ENCODE data around the gene STK16.
A peak's percentile ranks its signal among the peaks of the same experiment; 100 is the strongest.

Gene STK16

DNA sequence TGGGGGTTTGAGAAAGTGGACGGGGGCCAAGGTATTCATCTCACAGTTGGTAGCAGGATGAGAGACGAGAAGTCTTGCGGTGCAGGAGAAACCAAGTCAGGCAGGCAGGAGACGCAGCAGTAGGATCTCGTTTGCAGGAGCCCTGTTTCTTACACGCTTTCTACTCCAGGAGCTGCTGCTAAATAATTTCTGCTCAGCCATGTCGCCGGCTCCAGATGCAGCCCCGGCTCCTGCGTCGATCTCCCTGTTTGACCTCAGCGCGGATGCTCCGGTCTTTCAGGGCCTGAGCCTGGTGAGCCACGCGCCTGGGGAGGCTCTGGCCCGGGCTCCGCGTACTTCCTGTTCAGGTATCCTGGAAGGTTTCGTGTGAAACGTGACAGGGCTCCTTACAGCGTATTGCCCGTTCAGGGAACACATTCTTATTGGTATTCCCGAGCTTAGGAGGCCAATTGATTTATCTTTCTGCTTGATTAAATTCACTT is 15.2 kb upstream of the STK16 start:
- no peak overlapping the region for H2BK120ac ChIP-seq (ENCODE audit: low read depth, low read length)
- no peak overlapping the region for H2BK15ac ChIP-seq (replicated peaks; ENCODE audit: low read depth)
- no peaks in the 10 kb centered on the region for H3K27me3 ChIP-seq (ENCODE audit: insufficient read depth, low read length, poor library complexity)
- peak overlapping the region; percentile 89 for H3K27ac ChIP-seq (ENCODE audit: low read depth, low read length)
- DNase-seq: peak; percentile 79
- H3K79me2 ChIP-seq (ENCODE audit: control insufficient read depth, insufficient read depth, low read length): peaks cover 6% of the 10 kb centered on the region
- no peak overlapping the region for H4K5ac ChIP-seq (ENCODE audit: low read length)
- H3K4ac ChIP-seq (ENCODE audit: low read depth, low read length): peak overlapping the region; percentile 81
- peak overlapping the region; percentile 88 for H3K9ac ChIP-seq (ENCODE audit: low read length)
- H3K18ac ChIP-seq (ENCODE audit: low read length): peak overlapping the region; percentile 21
- peak overlapping the region; percentile 92 for H3K56ac ChIP-seq (ENCODE audit: low read length)
- no peak overlapping the region for H2AK5ac ChIP-seq (ENCODE audit: low read length)
- H3K4me1 ChIP-seq (ENCODE audit: control insufficient read depth, low read depth, low read length): peaks cover 4% of the 10 kb centered on the region
- peak overlapping the region; percentile 87 for H3K4me3 ChIP-seq (ENCODE audit: low read length)
- WGBS (ENCODE audit: extremely low coverage, insufficient coverage, low lambda C conversion rate): no CpG with 5 or more reads among the region's 24 CpGs
- H2BK5ac ChIP-seq (ENCODE audit: low read length): no peak overlapping the region
- H3K36me3 ChIP-seq (ENCODE audit: control insufficient read depth, insufficient read depth, low read length): peaks cover 4% of the 10 kb centered on the region
- peaks cover 12% of the 10 kb centered on the region for H3K79me1 ChIP-seq (ENCODE audit: low read length)
- no peak overlapping the region for H3K23ac ChIP-seq (ENCODE audit: low read length)
- peak overlapping the region; percentile 72 for H3K4me2 ChIP-seq (ENCODE audit: low read length)
- no peak overlapping the region for H4K8ac ChIP-seq (ENCODE audit: low read depth, low read length)

DNA sequence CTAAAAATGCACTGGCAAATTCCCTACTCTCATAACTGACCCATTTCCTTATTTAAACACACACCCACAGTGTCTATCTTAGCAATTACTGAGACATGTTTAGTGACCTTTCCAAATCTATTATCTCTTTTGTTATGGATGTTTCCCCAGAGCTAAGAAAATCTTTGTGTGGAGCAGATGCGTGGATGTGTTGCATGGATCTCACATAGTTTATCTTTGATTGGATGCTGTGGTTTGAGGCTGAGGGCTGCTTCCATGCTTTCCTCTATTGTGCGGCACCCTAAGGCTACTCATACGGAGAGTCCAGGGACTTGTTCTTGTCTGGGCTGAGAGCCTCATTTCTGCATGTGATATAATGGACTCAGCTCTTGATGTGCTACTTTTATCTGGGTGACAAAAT is 10.9 kb upstream of the STK16 start:
- Histone ChIP-seq H2AK5ac (ENCODE audit: low read length) (no peak overlapping the region), H3K27me3 (ENCODE audit: insufficient read depth, low read length, poor library complexity) (no peaks in the 10 kb centered on the region), H4K5ac (ENCODE audit: low read length) (no peak overlapping the region), H2BK15ac (replicated peaks; ENCODE audit: low read depth) (no peak overlapping the region), H3K18ac (ENCODE audit: low read length) (no peak overlapping the region), H2BK120ac (ENCODE audit: low read depth, low read length) (no peak overlapping the region), H3K79me2 (ENCODE audit: control insufficient read depth, insufficient read depth, low read length) (no peaks in the 10 kb centered on the region), H3K9ac (ENCODE audit: low read length) (no peak overlapping the region), H3K56ac (ENCODE audit: low read length) (no peak overlapping the region), H4K8ac (ENCODE audit: low read depth, low read length) (no peak overlapping the region), H3K4me2 (ENCODE audit: low read length) (no peak overlapping the region), H3K27ac (ENCODE audit: low read depth, low read length) (no peak overlapping the region), H3K23ac (ENCODE audit: low read length) (no peak overlapping the region), H2BK5ac (ENCODE audit: low read length) (no peak overlapping the region), H3K4ac (ENCODE audit: low read depth, low read length) (no peak overlapping the region), H3K4me3 (ENCODE audit: low read length) (no peak overlapping the region), H3K36me3 (ENCODE audit: control insufficient read depth, insufficient read depth, low read length) (peaks cover 14% of the 10 kb centered on the region), H3K79me1 (ENCODE audit: low read length) (peaks cover 2% of the 10 kb centered on the region), H3K4me1 (ENCODE audit: control insufficient read depth, low read depth, low read length) (no peaks in the 10 kb centered on the region)
- DNase-seq: no peak
- no CpG with 5 or more reads among the region's 3 CpGs for WGBS (ENCODE audit: extremely low coverage, insufficient coverage, low lambda C conversion rate)

DNA sequence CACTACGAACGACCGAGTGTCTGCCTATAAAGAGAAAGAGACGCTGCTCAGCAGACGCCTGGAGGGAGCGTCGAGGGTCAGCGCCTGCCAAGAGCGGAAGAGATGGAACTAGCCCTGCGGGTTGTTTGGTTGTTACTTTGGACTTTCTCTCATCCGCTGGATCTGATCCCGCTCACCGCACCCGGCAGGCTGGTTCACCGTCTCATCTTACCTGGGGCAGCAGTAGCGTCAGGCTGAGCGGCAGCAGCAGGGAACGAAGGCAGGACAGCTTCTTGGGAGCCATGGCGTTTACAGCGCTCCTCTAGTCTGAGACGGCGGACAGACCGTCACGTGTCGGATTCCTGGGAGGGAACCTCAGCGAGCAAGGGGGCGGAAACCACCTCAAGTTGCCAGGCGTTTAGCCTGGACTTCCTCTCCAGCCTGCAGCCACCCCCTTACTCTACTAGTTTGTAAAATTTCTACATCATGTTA is 2.0 kb upstream of the STK16 start:
- Histone ChIP-seq H3K4me2 (ENCODE audit: low read length) (no peak overlapping the region), H2BK120ac (ENCODE audit: low read depth, low read length) (no peak overlapping the region), H4K5ac (ENCODE audit: low read length) (no peak overlapping the region), H2AK5ac (ENCODE audit: low read length) (no peak overlapping the region), H3K23ac (ENCODE audit: low read length) (no peak overlapping the region), H3K18ac (ENCODE audit: low read length) (no peak overlapping the region), H3K4ac (ENCODE audit: low read depth, low read length) (no peak overlapping the region), H3K4me1 (ENCODE audit: control insufficient read depth, low read depth, low read length) (peaks cover 2% of the 10 kb centered on the region), H2BK5ac (ENCODE audit: low read length) (no peak overlapping the region), H3K36me3 (ENCODE audit: control insufficient read depth, insufficient read depth, low read length) (no peaks in the 10 kb centered on the region), H2BK15ac (replicated peaks; ENCODE audit: low read depth) (no peak overlapping the region), H3K4me3 (ENCODE audit: low read length) (no peak overlapping the region), H3K27me3 (ENCODE audit: insufficient read depth, low read length, poor library complexity) (no peaks in the 10 kb centered on the region), H3K79me2 (ENCODE audit: control insufficient read depth, insufficient read depth, low read length) (no peaks in the 10 kb centered on the region), H3K79me1 (ENCODE audit: low read length) (peaks cover 7% of the 10 kb centered on the region), H3K56ac (ENCODE audit: low read length) (peak overlapping the region; percentile 1), H4K8ac (ENCODE audit: low read depth, low read length) (no peak overlapping the region), H3K27ac (ENCODE audit: low read depth, low read length) (no peak overlapping the region), H3K9ac (ENCODE audit: low read length) (no peak overlapping the region)
- DNase-seq: no peak
- WGBS (ENCODE audit: extremely low coverage, insufficient coverage, low lambda C conversion rate): no CpG with 5 or more reads among the region's 28 CpGs

DNA sequence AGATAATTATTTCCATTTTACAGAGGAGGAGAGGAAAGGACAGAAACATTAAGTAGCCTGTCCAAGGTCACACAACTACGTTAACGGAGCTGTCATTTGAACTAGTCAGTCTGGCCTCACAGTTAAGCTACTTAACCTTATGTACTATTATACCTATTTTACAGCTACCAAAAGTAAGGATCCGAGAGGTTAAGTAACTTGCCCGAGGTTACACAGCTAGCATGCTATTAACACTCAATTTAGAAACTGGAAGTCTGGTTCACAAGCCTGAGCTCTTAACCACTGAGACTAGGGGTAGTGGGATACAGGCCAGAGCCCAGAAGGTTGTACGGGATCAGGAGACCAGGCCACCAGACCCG is 511 bp upstream of the STK16 start:
- Histone ChIP-seq H3K18ac (ENCODE audit: low read length) (peak overlapping the region; percentile 13), H3K9ac (ENCODE audit: low read length) (peak overlapping the region; percentile 55), H3K27ac (ENCODE audit: low read depth, low read length) (no peak overlapping the region), H2BK5ac (ENCODE audit: low read length) (no peak overlapping the region), H2AK5ac (ENCODE audit: low read length) (no peak overlapping the region), H3K4me2 (ENCODE audit: low read length) (peak overlapping the region; percentile 22), H2BK120ac (ENCODE audit: low read depth, low read length) (no peak overlapping the region), H3K4me3 (ENCODE audit: low read length) (peak overlapping the region; percentile 31), H3K23ac (ENCODE audit: low read length) (no peak overlapping the region), H3K27me3 (ENCODE audit: insufficient read depth, low read length, poor library complexity) (no peaks in the 10 kb centered on the region), H4K8ac (ENCODE audit: low read depth, low read length) (peak overlapping the region; percentile 69), H4K5ac (ENCODE audit: low read length) (peak overlapping the region; percentile 12), H3K79me1 (ENCODE audit: low read length) (peaks cover 7% of the 10 kb centered on the region), H3K4ac (ENCODE audit: low read depth, low read length) (peak overlapping the region; percentile 28), H3K79me2 (ENCODE audit: control insufficient read depth, insufficient read depth, low read length) (no peaks in the 10 kb centered on the region), H3K36me3 (ENCODE audit: control insufficient read depth, insufficient read depth, low read length) (no peaks in the 10 kb centered on the region), H3K56ac (ENCODE audit: low read length) (peak overlapping the region; percentile 82), H3K4me1 (ENCODE audit: control insufficient read depth, low read depth, low read length) (peaks cover 2% of the 10 kb centered on the region), H2BK15ac (replicated peaks; ENCODE audit: low read depth) (no peak overlapping the region)
- no CpG with 5 or more reads among the region's 6 CpGs for WGBS (ENCODE audit: extremely low coverage, insufficient coverage, low lambda C conversion rate)
- DNase-seq: no peak

DNA sequence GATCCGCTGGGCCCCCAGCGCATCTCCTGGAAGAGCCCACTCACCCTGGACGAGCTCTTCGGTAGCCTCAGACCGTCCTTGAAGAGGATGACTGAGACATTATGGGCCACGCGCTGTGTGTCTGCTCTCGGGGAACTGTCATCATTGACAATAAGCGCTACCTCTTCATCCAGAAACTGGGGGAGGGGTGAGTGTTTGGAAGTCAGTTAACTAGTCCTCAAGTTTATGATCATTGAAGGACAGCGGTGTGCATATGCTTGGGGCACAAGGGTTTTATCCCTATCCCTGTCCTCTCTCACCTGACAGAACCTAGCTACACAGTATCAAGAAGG is 586 bp downstream of the STK16 start:
- H3K18ac ChIP-seq (ENCODE audit: low read length): no peak overlapping the region
- H4K8ac ChIP-seq (ENCODE audit: low read depth, low read length): no peak overlapping the region
- peak overlapping the region; percentile 100 for H3K56ac ChIP-seq (ENCODE audit: low read length)
- DNase-seq: no peak
- H3K9ac ChIP-seq (ENCODE audit: low read length): peak overlapping the region; percentile 99
- peak overlapping the region; percentile 78 for H3K4me2 ChIP-seq (ENCODE audit: low read length)
- H3K27me3 ChIP-seq (ENCODE audit: insufficient read depth, low read length, poor library complexity): no peaks in the 10 kb centered on the region
- peak overlapping the region; percentile 59 for H3K4ac ChIP-seq (ENCODE audit: low read depth, low read length)
- H3K79me1 ChIP-seq (ENCODE audit: low read length): peaks cover 7% of the 10 kb centered on the region
- H2BK120ac ChIP-seq (ENCODE audit: low read depth, low read length): no peak overlapping the region
- WGBS (ENCODE audit: extremely low coverage, insufficient coverage, low lambda C conversion rate): no CpG with 5 or more reads among the region's 10 CpGs
- H3K79me2 ChIP-seq (ENCODE audit: control insufficient read depth, insufficient read depth, low read length): no peaks in the 10 kb centered on the region
- H3K23ac ChIP-seq (ENCODE audit: low read length): no peak overlapping the region
- no peaks in the 10 kb centered on the region for H3K36me3 ChIP-seq (ENCODE audit: control insufficient read depth, insufficient read depth, low read length)
- no peak overlapping the region for H2BK5ac ChIP-seq (ENCODE audit: low read length)
- no peak overlapping the region for H4K5ac ChIP-seq (ENCODE audit: low read length)
- peak overlapping the region; percentile 22 for H2AK5ac ChIP-seq (ENCODE audit: low read length)
- H3K27ac ChIP-seq (ENCODE audit: low read depth, low read length): no peak overlapping the region
- H3K4me3 ChIP-seq (ENCODE audit: low read length): peak overlapping the region; percentile 95
- H2BK15ac ChIP-seq (replicated peaks; ENCODE audit: low read depth): no peak overlapping the region
- H3K4me1 ChIP-seq (ENCODE audit: control insufficient read depth, low read depth, low read length): peaks cover 2% of the 10 kb centered on the region

DNA sequence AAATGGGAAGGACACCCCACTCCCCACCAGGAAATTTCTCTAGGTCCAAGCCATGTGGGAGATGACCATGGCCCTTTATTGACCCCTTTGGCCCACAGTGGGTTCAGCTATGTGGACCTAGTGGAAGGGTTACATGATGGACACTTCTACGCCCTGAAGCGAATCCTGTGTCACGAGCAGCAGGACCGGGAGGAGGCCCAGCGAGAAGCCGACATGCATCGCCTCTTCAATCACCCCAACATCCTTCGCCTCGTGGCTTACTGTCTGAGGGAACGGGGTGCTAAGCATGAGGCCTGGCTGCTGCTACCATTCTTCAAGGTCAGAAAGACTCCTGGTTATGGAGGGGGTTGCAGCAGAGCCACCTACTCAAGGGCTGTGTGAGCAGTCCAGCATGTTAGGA is 1.3 kb downstream of the STK16 start:
- Histone ChIP-seq H3K79me1 (ENCODE audit: low read length) (peaks cover 7% of the 10 kb centered on the region), H4K8ac (ENCODE audit: low read depth, low read length) (no peak overlapping the region), H3K4me3 (ENCODE audit: low read length) (no peak overlapping the region), H3K18ac (ENCODE audit: low read length) (no peak overlapping the region), H3K56ac (ENCODE audit: low read length) (no peak overlapping the region), H3K27ac (ENCODE audit: low read depth, low read length) (no peak overlapping the region), H2AK5ac (ENCODE audit: low read length) (no peak overlapping the region), H3K4me2 (ENCODE audit: low read length) (no peak overlapping the region), H3K27me3 (ENCODE audit: insufficient read depth, low read length, poor library complexity) (no peaks in the 10 kb centered on the region), H3K36me3 (ENCODE audit: control insufficient read depth, insufficient read depth, low read length) (no peaks in the 10 kb centered on the region), H3K79me2 (ENCODE audit: control insufficient read depth, insufficient read depth, low read length) (no peaks in the 10 kb centered on the region), H3K9ac (ENCODE audit: low read length) (no peak overlapping the region), H2BK5ac (ENCODE audit: low read length) (no peak overlapping the region), H3K23ac (ENCODE audit: low read length) (no peak overlapping the region), H3K4me1 (ENCODE audit: control insufficient read depth, low read depth, low read length) (peaks cover 2% of the 10 kb centered on the region), H3K4ac (ENCODE audit: low read depth, low read length) (no peak overlapping the region), H2BK15ac (replicated peaks; ENCODE audit: low read depth) (no peak overlapping the region), H2BK120ac (ENCODE audit: low read depth, low read length) (no peak overlapping the region), H4K5ac (ENCODE audit: low read length) (no peak overlapping the region)
- no CpG with 5 or more reads among the region's 10 CpGs for WGBS (ENCODE audit: extremely low coverage, insufficient coverage, low lambda C conversion rate)
- DNase-seq: no peak

Data from mesendoderm (in vitro differentiated cells).